GM20000 (cell line): Measurements from ENCODE around the gene ACTR1B.

Source experiments
- DNase-seq: peaks from one replicate; pipeline ENCODE4 v3.0.0; 2012; ENCODE audit warnings: low spot score
- TF ChIP-seq, protein P1 (sequence below): IDR thresholded peaks from 2 replicates; pipeline ENCODE4 v1.5.1; 2012; ENCODE audit warnings: mild to moderate bottlenecking, control low read depth; ENCODE audit errors: extremely low read depth, missing control alignments

ACTR1B gene

DNA sequence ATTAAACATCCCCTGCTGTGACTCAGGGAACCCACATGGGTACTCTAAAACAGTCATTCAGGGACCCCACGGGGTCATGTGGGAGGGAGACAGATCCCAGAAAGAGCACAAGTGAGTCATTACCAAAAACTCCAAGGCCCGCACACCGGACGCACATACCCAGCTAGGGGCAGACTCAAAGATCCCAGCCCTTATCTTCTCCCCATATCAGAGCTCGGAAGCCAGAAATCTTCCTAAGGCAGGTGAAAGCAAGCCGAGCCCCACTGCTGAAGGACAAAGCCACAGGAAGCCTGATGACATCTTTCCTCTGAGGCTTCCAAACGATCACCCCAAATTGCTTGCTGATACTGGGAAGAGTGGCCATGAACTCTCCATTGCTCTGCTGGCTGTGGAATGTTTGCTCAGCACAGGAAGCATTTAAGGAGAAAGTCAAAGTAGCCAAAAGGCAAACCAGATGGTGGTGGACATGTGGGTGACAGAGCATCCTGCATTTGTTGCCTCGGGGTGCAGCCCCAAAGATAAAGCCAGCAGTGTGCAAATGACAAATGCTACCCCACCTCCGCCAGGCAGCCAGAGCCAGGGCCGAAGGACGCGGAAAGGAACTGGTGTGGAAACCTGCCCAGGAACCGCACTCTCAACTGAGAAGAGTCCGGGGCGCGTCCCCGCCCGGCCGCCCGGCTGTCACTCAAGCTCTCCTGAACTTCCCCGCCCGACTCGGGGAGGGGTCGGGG is 784 bp downstream of the ACTR1B start:
- TF ChIP-seq, protein P1, sequence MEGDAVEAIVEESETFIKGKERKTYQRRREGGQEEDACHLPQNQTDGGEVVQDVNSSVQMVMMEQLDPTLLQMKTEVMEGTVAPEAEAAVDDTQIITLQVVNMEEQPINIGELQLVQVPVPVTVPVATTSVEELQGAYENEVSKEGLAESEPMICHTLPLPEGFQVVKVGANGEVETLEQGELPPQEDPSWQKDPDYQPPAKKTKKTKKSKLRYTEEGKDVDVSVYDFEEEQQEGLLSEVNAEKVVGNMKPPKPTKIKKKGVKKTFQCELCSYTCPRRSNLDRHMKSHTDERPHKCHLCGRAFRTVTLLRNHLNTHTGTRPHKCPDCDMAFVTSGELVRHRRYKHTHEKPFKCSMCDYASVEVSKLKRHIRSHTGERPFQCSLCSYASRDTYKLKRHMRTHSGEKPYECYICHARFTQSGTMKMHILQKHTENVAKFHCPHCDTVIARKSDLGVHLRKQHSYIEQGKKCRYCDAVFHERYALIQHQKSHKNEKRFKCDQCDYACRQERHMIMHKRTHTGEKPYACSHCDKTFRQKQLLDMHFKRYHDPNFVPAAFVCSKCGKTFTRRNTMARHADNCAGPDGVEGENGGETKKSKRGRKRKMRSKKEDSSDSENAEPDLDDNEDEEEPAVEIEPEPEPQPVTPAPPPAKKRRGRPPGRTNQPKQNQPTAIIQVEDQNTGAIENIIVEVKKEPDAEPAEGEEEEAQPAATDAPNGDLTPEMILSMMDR = no peak
- DNase-seq = peak; percentile 85

DNA sequence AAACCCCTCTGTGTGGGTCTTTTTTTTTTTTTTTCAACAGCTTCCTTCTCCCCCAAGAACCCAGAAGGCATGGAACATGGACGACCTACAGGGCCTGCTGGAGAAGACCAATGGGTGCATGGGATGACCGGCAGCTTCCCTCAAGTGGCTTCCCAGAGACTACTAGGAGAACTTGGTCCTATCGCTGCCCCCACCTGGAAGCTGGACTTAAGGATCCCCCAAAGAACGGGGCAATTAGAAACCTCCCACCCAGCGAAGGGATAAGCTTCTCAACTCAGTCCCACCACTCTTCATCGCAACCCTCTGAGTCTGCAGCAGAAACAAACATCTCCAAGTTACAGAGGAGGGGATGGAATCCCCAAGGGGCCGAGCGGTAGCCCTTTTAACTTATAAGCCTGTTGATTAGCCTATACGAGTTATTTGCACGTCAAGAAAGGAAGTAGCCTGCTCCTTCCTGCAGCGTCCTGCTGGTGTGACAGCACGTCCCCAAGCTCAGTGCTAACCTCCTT is 1.4 kb downstream of the ACTR1B start:
- no peak for DNase-seq
- TF ChIP-seq, protein P1 = no peak

DNA sequence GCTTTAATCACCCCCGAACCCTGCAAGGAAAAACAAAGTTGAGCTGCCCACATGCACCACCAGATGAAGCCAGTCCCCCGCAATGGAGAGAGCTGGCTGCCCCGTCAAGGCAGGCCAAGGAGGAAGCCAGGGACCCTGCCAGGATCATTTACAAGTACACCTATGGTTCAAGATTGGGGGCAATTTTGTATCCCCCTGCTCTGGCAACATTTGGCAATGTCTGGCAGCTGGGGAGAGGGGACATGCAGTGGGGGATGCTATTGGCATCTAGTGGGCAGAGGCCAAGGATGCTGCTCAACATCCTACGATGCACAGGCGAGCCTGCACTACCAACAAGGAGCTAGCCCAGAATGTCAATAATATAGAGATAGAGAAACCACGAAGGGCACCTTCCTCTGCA is 1.9 kb downstream of the ACTR1B start:
- TF ChIP-seq, protein P1 = no peak

DNA sequence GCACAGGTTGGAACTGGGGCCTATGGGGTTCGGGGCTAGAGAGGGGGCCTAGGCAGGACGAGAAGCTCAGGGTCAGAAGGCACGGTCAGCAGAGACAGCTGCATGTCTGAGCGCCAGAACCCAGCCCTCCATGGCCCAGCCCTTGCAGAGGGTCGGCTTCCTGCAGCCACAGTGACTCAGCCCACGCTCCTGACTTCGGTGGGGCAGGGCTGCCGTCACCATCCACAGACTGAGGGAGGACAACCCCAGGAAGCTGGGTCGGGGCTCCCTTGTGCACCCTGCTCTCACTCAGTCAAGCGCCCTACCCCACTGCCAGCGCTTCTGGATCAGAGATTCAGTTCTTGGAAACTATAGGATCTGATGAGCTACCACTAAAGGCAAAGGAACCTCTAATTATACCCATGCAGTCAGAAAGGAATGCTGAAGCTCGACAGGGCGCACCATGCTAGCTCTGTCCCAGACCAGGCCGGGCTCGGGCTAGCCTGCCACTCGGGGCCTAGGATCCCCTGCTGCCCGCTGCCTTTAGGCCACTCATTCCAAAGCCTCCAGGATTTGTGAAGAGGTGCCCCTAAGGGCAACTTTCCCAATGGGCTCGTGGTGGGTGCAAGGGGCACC is 3.0 kb downstream of the ACTR1B start:
- no peak for DNase-seq
- TF ChIP-seq, protein P1 = no peak

More for the DNA sequence above, 1.9 kb downstream of the ACTR1B start:
- DNase-seq = no peak

DNA sequence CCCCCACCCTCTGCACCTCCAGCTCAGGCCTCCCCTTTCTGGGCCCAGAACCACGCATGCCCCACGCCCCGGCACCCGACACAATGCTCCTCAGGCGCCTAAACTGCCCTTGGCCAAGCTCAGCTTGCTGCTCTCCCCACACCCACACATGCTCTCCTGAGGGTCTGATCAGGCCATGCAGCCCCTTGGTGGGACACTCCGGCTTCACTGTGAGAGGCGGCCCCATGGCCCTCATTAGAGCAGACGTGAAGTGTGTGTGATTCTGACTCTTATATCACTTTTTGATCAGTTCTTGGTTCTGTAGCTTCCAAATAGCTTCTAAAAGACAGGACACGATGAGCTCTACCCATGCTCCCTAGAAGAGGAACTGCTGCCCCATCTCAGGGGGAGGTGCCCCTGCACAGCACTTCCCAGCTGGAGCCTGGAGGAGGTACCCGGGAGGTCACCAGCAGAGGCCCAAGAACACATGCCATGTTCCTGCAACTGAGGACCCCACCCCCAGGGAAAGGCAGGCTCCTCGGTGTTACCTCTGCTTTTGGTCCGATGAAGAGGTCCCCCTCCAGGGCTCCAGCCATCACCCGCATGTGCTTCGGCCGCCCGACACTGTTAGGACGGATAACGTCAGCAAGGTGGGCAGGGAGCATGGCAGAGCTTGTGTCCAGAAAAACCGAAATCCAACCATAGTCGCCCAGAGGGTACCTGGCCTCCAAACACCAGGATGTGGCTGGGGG is 3.6 kb downstream of the ACTR1B start:
- DNase-seq = no peak
- TF ChIP-seq, protein P1 = no peak

DNA sequence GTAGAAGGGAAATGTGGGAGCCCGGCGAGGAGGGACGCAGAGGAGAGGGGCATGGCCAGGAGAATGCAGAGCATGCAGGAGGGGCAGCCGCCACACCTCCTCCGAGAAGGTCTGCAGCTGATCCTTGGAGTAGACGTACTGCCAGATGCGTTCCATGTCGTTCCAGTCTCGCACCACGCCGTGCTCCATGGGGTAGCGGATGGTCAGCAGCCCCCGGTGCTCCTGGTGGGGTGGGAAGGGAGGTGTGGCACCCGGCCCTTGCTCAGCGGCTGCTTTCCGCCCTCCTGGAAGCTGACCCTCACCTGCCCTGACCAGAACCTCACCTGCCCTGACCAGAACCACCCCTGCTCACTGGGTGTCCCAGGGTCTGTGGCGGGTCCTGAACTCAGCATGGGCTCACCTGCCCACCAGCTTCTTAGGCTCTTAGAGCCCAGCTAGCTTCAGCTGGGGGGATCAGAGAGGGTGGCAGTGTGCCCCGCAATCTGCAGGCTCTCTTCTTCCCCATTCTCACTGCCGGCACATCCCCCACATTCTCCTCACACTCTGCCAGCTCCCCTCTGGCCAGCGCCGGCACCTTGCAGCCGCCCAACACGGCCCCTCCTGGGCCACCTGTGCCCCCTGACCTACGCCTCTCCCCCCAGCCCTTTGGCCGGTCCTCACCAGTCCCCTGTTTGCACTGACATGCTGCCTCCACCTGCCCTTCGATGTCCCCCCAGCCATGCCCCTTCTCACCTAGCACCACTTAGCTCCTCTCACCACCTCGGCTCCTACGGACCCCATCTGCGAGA is 4.4 kb downstream of the ACTR1B start:
- TF ChIP-seq, protein P1 = no peak
- no peak for DNase-seq
